Skin epidermis (tissue), 12 donors: ENCODE results near the gene KRTAP10-6.
"Not testable (repeated sequence)": the region's sequence is repeated elsewhere in the genome, so short reads cannot be mapped to it uniquely, and the experiment has no call there.

Source experiments
- H3K27ac ChIP-seq, 21 experiments: fragments of 200-600 bp; sonication (generic) in 11 of 21; one replicate each; pipeline ENCODE4 v1.5.0; 2020; ENCODE audit warnings: mild to moderate bottlenecking in 3 of 21, inconsistent platforms in 2 of 21, moderate library complexity in 2 of 21
- H3K4me3 ChIP-seq, 7 experiments: fragments of 200-600 bp; sonication (generic) in 2 of 7; one replicate each; pipeline ENCODE4 v1.5.0; 2020; ENCODE audit warnings: inconsistent platforms in 2 of 7, mild to moderate bottlenecking in 2 of 7, moderate library complexity in 1 of 7

The KRTAP10-6 gene

DNA sequence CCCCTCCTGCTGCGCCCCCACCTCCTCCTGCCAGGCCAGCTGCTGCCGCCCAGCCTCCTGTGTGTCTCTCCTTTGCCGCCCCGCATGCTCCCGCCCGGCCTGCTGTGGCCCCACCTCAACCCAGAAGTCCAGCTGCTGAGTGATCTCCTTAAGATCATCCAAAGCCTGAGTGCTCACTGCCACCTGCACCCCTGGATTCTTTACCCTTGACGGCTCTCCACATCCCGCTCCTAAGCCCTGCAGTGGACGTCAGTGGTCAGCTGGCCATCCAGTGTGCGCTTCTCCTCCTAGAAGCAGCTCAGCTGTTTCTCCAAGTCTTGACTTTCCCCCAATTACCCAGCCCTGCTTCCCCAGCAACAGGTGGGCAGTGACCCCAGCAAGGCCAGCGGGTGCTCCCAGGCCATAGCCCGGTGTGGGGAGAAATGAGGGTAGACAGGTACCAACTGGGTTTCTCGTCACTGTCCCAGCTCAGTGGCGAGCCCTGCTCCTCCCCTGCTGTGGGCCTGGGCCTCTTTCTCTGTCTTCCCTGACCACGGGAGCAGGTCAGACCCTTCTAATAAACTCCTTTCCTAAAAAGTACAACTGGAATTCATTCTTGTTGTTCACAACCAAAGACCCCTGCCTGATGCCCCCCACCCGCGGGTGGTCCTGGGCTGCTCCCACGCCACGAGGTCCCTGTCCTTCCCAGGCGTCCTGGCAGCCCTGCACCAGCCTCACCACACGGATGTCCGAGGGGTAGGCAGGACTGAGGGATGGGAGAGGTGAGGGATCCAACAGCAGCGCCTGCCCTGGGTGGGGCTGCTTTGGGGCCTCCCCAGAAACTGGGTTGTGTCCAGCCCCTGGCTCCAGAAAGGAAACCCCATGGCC, 9.5 kb upstream of the KRTAP10-6 start:
- Histone ChIP-seq H3K4me3 (no peak overlapping the region), H3K27ac (no peak overlapping the region)

- H3K4me3 ChIP-seq, H3K27ac ChIP-seq: not testable (repeated sequence)
These were observed 8.8 kb upstream of the KRTAP10-6 start for GRCh38 chr21:44601091-44601490.

- H3K4me3 ChIP-seq, H3K27ac ChIP-seq: not testable (repeated sequence)
These were observed 8.0 kb upstream of the KRTAP10-6 start, which contains the start of gene KRTAP10-7 for GRCh38 chr21:44600118-44600978. Gene KRTAP10-7, plus strand, starts transcription at chr21:44600597. Its CDS starts 25 bp downstream, at chr21:44600622.

GRCh38 chr21:44599264-44600029, 7.1 kb upstream of the KRTAP10-6 start:
- Histone ChIP-seq H3K27ac (no peak overlapping the region), H3K4me3 (no peak overlapping the region)

- Histone ChIP-seq H3K4me3 (no peak overlapping the region), H3K27ac (no peak overlapping the region)
These were observed 5.8 kb upstream of the KRTAP10-6 start for GRCh38 chr21:44598061-44598460.

GRCh38 chr21:44596068-44596725, 3.9 kb upstream of the KRTAP10-6 start:
- Histone ChIP-seq H3K4me3 (no peak overlapping the region), H3K27ac (no peak overlapping the region)

DNA sequence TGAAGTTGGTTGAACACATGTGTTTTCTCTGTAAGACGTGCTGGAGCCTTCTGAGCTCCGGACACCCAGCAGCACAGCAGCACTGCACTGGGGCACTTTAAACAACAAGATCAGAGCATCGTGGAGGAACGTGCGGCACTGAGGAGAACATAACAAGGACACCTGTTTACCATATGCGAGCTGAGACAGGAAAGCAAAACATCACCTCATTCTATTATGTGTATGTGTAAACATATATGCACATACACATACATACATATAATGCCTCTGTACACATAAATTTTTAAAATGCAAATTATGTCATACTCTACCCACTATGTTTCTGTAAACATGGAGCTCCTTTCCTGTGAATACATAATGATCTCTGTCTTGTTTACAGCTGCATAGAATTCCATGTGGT, 3.2 kb upstream of the KRTAP10-6 start:
- H3K4me3 ChIP-seq = no peak overlapping the region

GRCh38 chr21:44594406-44594916, 2.2 kb upstream of the KRTAP10-6 start:
- no peak overlapping the region for H3K27ac ChIP-seq
- H3K4me3 ChIP-seq = no peak overlapping the region

More for the DNA sequence above, 3.2 kb upstream of the KRTAP10-6 start:
- H3K27ac ChIP-seq = no peak overlapping the region

DNA sequence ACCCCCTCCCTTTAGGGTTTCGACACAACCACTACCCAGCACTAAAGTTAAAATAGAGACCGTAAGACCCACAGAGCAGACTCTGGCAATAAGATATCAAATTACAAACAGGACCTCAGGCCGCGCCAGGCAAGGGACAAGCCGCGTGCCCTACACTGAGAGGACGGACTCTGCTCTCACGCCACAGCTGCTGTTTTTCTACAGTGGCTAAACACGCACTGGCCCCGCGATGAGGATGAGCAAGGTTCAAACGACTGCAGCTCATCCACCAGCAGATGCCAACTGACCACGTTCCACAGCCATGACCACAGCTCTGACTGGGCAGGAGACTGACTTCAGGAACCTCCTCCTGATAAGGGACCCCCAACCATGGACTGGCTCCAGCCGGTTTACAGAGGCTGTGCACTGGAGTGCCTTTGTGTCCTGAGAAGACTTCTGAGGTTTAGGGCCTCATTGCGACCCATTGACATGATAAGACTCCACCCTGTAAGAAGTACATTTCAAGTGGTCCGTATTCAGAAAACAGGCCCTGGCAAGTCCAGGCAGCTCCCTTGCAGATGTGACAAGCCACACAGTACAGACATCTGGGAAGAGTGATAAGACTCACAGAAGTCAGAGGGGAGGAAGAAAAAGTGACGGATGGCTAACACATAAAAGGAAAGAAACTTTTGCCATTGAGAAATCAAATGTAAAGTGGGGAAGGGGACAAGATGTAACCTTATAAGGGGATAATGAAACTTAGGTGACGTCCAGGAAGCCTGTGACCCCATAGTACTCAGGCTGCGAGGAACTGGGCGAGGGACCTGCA, 1.5 kb upstream of the KRTAP10-6 start:
- no peak overlapping the region for H3K27ac ChIP-seq
- H3K4me3 ChIP-seq = no peak overlapping the region

GRCh38 chr21:44591801-44592130, 539 bp downstream of the KRTAP10-6 start:
- not testable (repeated sequence) for H3K4me3 ChIP-seq

DNA sequence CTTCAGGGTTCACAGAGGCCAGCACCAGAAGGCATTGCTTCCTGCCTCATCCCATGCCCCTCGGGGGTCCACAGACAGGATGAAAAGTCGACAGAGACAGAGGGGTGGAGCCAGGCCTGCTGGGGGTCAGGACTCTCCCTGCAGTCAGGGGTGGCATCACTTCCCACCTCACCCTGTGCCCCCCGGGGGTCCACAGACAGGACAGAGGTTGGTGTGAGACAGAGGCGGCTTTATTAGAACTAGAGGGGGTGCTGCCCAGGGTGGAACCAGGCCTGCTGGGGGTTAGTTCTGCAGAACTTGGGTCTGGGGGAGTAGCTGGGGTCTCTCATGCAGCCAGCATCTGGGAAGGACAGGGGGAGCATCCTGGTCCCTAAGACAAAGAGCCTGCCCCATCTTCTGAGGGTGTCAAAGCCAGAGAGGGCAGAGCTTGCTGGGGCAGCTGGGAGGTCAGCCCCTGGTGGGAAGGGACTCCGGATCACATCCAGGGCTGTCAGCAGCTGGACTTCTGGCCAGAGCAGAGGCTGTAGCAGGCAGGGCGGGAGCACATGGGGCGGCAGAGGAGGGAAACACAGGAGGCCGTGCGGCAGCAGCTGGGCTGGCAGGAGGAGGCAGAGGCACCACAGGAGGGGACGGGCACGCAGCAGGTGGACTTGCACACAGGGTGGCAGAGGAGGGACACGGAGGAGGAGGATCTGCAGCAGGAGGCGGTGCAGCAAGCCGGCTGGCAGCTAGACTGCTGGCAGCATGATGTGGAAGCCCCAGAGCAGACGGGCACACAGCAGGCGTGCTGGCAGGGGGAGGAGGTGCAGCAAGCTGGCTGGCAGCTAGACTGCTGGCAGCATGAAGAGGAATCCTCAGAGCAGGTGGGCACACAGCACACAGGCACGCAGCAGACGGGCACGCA, 1.2 kb downstream of the KRTAP10-6 start:
- H3K4me3 ChIP-seq, H3K27ac ChIP-seq: not testable (repeated sequence)

More at GRCh38 chr21:44591801-44592130, 539 bp downstream of the KRTAP10-6 start:
- not testable (repeated sequence) for H3K27ac ChIP-seq

- no peak overlapping the region for H3K27ac ChIP-seq
- H3K4me3 ChIP-seq = no peak overlapping the region
These were observed 2.0 kb downstream of the KRTAP10-6 start for GRCh38 chr21:44590311-44590721.

- H3K27ac ChIP-seq = no peak overlapping the region
- no peak overlapping the region for H3K4me3 ChIP-seq
These were observed 2.6 kb downstream of the KRTAP10-6 start for GRCh38 chr21:44589586-44590305.

- no peak overlapping the region for H3K4me3 ChIP-seq
- no peak overlapping the region for H3K27ac ChIP-seq
These were observed 3.2 kb downstream of the KRTAP10-6 start for GRCh38 chr21:44589094-44589493.

DNA sequence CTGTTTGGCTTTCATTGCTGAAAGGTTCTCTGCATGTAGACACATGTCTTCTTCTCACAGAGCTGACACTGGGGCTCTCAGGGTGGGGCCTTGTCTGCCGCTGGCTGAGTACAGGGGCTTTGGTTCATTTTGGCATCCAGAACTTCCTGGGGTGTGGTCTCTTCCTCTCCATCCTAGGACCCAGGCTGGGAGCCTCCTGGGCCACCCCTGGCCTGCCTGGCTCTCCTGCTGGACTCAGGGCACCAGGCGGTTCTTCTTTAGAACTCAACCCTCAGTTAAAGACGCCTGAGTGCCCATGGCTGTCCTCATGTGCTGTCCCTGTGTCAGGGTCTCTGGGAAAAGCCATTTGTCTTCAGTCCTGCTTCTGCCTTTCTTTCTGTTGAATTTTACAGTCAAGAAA, 6.4 kb downstream of the KRTAP10-6 start:
- no peak overlapping the region for H3K4me3 ChIP-seq
- no peak overlapping the region for H3K27ac ChIP-seq

GRCh38 chr21:44583800-44584147, 8.5 kb downstream of the KRTAP10-6 start:
- H3K27ac ChIP-seq = no peak overlapping the region
- no peak overlapping the region for H3K4me3 ChIP-seq
